Left kidney (tissue), 2 donors: ENCODE results near the gene IBA57. TPM values are rescaled to one million over a fixed set of nuclear protein-coding genes. Genes with fewer than 3 reads are reported as not detected.

ENCODE experiments used
- DNase-seq: peaks from one replicate; pipeline ENCODE4 v3.0.0-alpha.2; 2013
- polyA plus RNA-seq: library from polyadenylated mRNA; unstranded; fragments of 120-200 nt; gene quantifications from one replicate; pipeline ENCODE4 v1.2.1, GENCODE V29; 2013; ENCODE audit not compliant: insufficient read length

IBA57 gene
- polyA plus RNA-seq, 1 donor, result 5.8 TPM

DNA sequence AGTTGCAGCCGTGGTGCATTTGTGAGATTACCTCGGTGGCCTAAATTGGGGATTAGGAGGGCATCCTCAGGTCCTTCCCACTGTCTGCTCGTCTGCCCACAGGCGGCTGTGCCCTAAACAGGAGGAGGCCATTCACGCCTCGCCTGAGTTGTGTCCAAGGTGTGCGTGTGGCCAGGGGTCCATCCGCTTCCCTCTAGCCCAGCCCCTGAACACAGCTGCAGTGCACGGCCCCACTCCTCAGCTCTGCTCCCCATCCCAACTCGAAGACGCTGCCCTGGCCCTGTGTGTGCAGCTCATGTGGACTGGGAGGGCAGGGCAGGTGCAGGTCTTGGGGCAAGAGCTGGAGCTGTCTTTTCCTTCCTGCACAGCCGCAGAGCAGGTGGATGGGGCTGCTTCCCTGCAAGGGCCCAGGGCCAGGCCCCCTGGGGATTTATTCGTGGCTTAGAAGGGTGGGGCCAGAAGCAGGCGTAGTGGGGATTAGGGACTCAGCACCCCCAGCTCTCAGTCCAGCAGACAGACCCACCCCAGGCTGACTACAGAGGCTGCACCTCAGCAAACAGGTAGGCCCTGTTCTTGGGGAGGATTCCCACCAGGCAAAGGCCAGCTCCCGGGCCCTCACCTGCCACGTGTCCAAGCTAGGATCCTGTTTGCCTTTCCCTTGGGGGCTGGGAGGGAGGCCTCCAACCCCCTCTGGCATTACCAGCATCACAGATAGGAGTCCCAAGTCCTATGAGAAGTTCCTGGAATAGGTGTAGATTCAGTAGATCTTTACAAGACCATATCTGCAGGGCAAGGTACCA is 21.2 kb upstream of the IBA57 start:
- no peak for DNase-seq

DNA sequence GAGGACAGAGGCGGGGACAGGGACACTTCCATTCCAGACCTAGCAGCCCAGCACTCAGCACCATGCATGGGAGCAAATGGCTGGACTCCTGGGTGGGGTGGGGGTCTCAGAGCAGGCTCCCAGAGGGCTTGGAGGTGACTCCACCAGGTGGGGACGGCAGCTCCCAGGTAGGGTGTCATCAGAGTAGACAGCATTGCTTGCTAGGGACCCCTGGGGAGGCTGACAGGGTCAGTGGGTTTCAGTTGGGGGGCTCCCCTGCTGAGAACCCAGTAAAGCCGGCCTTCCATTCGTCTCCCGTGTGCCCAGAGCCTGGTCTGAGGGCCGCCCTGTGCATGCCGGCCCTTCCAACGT is 20.6 kb upstream of the IBA57 start:
- DNase-seq, result no peak

DNA sequence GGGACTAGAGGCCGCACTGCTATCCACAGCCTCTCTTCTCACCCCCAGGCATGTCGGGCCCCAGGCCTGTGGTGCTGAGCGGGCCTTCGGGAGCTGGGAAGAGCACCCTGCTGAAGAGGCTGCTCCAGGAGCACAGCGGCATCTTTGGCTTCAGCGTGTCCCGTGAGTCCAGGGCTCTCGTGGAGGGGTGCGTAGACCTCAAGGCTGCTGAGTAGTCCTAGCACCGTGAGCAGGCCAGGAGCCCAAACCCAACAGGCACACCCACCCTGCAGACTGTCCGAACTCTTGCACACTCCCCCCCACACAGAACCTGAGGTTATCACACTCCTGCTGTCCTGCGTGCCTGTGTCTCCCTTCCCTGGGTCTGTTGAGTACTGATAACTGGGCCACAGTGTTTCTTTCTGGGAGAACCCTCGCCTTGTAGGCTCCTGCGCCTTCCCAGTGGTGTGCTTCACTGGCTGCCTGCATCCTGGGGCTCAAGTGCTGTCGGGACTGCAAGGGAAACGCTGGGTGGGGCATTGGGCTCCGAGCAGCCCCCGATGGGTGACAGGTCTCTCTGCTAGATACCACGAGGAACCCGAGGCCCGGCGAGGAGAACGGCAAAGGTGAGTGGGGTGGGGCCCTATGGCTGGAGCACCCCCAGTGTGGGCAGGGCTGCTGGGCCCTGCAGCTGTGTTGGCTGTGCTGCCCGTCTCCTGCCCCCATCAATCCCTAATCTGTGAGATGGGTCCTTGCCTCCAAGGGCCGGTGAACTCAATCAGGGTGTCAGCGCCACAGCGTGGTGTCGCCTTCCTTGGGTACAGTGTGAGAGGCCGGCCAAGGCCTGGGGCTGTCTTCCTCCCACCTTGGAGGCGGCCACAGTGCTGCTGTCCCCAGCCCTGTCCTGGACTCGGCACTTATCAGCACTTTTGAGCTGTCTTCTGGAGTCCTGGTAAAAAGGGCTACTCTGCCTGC is 19.9 kb upstream of the IBA57 start:
- no peak for DNase-seq

DNA sequence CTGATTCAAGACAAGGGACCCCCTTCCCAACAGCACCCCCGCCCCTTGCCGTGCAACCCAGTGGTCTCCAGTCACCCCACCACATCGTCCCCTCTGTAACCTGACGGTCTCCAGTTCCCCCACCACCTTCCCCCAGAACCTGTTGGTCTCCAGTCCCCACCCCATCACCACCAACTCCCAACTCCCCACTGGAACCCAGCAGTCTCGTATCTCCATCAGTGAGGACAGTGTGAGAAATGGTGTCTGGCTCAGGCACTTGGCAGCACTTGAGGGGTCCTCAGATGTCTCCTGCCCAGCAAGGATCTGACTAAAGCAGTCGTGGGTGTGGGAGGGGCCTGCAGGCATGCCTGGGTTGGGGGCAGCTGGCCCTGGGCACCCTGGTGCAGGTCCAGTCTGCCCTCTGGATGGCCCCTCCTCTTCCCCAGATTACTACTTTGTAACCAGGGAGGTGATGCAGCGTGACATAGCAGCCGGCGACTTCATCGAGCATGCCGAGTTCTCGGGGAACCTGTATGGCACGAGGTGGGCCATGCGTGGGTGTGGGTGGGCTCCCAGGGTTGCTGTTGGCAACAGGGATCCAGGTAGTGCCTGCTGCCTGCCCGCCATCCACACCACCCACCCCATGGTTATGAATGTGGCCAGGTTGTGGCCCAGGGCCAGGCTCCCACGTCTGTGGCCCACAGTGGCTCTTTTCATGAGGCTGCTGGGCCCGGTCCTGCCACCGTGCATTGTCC is 19.0 kb upstream of the IBA57 start:
- DNase-seq, result no peak

DNA sequence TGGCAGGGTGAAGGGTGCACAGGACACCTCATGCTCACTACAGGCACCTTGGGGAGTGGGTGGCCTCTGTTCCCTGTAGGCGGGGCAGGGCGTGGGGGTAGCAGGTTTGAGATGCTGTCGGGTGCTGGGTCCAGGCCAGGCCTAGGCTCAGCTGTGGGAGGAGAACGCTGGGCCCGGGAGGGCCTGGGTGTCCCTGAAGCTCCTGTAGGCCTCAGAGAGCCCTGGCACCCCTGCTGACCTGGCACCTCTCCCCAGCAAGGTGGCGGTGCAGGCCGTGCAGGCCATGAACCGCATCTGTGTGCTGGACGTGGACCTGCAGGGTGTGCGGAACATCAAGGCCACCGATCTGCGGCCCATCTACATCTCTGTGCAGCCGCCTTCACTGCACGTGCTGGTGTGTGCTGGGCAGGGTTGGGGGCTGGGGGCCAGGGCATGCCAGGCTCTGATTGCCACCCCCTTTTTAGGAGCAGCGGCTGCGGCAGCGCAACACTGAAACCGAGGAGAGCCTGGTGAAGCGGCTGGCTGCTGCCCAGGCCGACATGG is 18.4 kb upstream of the IBA57 start:
- no peak for DNase-seq

DNA sequence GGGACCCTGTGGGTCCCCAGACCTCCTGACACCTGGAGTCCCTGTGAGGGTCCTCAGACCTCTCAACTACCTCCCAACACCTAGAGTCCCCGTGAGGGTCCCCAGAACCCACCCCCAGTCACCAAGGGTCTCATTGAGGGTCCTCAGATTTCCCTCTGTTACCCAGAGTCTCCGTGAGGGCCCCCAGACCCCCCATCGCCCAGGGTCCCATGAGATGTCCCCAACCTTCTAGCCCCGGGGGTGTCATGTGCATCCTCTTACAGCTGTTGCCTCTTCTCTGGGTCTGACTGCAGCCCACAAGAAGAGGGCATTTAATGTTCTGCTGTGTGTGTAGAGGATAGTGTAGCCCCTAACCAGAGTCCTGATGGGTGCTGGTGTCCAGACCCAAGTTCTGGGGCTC is 17.8 kb upstream of the IBA57 start:
- DNase-seq, result no peak

DNA sequence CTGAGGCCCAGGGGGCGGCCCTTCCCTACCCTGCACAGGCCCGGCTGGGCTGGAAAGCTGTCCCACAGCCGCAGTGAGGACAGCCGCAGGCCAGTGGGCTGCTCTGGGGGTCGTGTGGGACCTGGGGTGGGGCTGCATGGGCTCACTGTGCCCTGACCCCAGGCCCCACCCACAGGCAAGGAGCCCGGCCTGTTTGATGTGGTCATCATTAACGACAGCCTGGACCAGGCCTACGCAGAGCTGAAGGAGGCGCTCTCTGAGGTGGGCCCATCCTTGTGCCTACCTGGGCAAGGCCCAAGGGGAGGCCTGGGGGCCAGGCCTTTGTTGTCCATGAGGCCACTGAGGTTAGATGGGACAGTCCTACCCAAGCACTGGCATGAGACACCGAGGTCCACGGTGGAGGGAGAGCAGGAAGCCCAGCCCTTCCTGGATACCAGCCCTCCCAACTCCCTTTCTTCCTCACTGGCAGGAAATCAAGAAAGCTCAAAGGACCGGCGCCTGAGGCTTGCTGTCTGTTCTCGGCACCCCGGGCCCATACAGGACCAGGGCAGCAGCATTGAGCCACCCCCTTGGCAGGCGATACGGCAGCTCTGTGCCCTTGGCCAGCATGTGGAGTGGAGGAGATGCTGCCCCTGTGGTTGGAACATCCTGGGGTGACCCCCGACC is 17.3 kb upstream of the IBA57 start:
- no peak for DNase-seq

DNA sequence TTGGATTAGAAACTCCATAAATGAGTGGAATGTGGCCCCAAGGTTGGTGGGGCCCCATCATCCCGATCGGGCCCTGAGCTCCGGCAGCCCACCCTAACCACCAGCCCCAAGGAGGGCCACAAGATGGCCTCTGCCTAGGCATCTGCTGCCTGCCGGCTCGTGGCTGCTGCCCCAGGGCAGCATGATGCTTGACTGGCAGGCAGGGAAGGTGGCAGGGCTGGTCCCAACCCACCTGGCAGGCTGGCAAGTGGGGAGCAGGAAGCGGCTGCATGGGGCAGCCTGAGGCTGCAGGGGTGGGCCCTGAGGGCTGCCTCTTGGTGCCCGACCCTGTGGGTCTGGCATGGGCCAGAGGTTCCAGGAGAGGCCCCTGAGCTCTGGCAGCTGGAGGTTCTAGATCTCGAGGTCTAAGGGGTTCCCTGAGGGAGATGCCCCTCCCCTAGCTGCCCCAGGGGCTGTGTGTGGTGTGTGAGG is 16.6 kb upstream of the IBA57 start:
- no peak for DNase-seq

DNA sequence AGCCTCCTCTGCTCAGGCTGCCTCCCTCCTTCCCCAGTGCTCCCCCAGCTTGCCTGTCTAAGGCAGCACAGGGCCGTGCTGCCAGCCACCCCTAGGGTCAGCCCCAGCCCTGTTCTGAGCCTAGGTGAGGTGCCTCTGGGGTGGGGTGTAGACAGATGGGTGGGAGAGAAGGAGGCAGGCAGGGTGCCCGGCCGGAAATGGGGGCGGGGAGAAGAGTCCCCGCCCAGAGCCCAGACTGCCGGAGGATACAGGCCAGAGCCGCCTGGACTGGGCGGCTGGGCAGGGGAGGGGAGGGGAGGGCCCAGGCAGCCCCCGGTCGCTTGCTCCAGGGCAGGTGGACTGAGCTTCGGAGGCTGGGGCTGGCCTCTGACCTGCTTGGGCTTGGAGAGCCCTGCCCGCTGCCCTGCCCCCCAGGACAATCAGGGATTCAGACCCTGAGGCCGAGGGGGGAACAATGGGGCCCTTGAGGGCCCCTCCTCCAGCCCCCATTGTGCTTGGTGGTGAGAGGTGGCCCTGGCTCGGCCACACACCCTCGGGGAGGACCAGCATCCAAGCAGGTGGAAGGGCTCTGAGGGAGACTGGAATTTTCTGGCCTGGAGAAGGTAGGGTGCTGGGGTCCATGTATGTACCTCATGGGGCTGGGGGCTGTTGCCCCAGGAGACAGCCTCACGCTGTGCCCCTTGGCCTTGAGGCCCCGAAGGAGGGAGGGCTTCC is 16.0 kb upstream of the IBA57 start, which contains the start of gene GJC2:
TSS of gene GJC2 (plus strand) at position 525 of the 714 bp plus-strand sequence. CDS start 7,829 bp downstream, outside the sequence.
- DNase-seq, result no peak

DNA sequence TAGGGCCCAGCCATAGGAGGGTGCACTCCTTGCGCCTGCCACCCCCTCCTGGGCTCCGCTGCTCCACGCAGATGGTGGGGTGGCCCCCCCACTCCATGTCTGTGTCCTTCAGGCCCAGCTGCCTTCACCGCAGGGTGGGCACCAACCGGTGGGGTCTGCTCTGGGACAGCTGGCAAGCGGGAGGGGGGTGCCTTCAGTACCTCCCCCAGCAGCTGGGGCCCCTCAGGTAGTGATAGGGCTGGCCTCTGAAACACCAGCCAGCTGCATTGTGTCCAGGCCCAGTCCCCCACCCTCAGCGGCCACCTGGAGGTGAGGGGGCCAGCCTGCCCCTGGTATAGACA is 15.5 kb upstream of the IBA57 start:
- DNase-seq, result no peak

DNA sequence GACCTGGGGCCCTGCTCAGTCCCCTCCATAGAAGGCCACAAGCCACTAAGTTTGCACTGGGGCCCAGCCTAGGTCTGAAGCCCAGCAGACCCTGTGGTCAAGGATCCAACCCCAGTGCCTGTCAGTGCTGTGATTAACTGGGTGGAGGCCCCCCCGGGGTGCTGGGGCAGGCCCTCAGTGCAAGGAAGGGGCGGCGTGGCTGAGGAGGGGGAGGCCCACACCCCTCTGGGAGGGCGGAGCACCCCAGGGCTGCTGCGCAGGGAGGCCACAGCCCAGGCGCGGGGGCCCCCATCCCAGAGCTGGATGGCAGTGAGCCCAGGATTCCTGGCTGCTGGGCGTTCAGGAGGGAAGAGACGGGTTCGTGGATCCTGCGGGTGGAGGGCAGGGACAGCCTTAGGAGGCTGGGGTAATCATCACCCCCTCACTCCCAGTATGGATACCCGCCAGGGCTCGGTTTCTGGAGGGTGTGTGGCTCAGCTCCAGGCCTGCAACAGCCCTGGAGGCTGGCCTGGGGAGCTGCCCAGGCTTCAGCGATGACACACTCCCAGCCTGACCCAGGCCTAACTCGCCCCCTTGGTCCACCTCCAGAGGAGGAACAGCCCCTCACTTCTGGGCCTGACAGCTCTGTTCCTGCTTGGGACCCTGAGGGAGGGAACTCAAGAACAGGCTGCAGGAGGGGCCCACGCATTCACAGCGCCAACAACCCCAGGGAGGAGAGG is 15.0 kb upstream of the IBA57 start:
- DNase-seq, result no peak

DNA sequence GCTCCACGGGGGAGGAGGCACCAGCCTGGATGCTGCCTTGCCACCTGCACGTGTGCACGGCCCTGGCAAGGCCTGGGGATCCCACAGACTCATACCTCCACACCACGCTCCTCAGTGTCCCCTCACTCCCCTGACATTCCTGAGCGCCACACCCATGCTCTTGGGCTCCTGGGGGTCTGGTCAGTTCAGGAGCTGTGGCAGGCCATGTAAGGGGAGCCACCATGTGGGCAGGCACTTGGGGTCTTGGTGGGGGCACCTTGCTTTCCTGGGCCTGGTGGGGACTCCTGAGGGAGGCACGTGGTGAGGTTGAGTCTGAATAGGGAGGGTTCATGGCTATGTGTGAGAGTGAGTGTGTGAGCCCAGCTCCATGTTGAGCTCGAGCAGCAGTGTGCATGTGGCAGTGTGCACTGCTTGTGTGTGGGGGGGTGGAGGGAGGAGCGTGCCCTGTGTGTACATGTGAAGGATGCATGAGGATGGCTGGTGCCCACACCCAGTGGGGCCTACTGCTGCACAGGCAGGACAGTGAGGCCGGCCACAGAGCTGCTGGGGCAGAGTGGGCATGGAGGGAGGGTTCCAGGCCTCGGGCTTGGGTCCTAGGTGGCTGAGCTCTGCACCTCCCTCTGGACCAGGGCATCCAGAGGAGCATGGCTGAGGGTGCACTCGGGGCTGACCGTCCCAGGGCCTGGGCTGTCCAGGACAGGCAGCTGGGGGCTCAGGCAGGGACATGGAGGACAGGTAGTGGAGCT is 14.3 kb upstream of the IBA57 start:
- DNase-seq, result no peak

DNA sequence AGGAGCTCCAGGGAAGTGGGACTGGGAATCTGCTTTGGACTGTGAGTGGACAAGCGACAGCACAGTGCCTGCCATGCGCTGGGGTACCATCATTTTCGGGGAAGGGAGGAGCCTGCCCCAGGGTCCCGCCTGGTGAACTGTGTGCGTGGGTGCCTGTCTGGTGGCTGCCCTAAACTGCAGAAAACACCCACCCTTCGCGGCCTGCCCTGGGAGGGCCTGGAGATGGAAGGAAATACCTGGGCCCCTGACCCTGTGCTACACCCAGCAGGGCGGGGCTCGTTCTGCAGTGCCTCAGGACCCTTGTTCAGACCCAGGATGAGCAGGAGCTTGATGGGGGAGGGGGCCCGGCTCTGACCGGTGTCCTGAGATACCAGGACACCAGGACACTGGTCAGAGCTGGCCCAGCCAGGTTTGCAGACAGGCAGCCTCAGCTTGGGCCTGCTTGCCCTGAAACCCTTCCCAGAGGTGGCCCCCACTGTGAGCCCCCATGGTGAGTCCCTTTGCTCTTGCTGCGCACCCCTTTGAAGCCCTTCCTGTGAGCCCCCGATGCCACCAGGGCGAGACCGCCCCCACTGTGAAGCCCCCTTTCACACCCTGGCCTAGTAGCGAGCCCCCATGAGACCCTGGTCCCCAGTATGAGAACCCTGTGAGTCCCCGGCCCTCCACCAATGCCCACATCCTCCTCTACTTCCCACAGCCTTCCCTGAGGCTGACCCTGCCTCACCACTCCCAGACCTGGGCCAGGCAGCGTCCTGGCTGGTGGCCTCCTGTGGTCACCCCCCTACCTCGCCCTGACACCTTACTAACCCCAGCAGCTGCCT is 13.3 kb upstream of the IBA57 start:
- no peak for DNase-seq

DNA sequence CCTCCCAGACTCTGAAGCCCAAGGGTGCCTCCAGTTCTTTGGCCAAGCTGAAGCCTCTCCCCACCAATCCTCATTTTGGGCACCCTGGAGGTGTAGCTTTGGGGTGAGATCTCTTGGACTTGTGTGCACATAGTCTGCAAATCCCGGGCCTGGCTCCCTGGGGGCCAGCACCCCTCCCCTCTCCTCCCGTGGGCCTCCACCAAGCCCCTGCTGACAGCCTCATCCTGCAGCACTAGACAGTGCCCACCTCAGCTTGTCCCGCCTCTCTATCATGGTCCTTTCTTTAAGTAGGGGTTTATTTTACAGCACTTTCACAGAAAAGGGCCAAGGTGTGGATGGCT is 12.7 kb upstream of the IBA57 start:
- DNase-seq, result no peak

DNA sequence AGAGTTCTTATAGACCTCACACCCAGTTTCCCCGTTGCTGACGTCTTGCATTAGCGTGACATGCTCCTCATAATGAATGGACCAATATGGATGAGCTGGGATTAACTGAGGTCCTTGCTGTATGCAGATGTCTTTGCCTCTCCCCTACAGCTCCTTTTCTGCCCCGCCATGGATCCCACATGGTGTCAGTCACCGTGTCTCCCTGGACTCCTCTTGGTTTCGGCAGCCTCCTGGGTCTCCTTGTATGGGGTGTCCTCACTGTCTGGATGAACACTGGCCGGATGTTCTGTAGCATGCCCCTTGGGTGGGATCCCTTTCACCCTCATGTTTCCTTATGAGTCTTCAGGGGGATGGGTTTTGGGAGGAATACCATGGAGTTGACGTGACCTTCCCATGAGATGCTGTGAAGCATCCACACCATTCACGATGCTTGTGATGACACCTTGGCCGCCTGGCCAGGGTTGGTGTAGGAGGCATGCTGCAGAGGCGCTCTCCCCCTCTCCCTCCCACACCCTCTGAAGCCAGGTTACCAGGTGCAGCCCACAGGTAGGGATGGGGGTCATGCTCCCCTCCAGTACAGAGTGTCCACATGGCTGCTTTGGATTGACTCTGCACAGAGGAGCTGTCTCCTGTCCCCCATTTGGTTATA is 11.5 kb upstream of the IBA57 start:
- no peak for DNase-seq

DNA sequence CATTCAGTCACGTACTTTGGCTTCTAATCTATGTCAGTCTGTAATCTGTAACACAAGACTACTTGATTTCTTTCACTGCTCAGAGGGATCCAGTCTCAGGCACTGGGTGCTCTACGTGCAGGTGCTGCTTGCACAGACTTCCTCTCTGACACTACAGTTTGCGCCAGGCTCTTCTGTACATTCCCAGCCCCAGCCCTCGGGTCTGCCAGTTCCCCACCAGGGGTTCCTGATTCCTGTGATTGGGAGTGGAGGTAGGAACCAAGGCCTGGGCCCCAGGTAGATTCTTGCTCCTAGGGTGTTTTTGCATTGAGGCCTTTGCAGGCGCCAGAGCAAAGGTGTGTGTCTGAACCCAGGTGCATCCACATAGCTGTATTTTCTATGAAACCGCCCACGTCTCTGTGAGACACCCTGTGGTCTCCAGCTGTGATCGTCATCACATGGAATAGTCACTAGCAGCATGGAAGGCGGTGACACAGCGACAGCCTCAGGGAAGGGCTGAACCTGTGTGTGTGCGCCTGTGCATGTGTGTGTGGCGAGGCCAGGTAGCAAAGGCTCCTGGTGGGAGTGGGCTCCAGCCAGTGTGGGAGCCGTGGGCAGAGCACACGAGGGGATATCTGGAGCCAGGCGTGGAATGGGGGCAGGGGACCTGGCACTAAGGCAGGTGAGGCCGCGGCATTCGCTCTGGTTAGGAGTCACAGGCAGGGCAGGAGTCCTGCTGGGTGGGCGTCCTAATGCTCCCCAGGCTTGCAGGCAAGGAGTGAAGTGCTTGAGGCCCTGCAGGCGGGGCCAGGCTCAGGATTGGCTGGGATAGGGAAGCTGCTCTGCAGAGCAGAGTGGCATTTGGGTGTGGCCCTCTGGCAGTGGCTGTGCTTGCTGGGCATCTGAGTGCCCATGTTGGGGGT is 10.7 kb upstream of the IBA57 start:
- no peak for DNase-seq
